ENCODE results near the gene TLE2. TPM values are rescaled to one million over a fixed set of nuclear protein-coding genes. Genes with fewer than 3 reads are reported as not detected.

TLE2 gene
- total RNA-seq, 1 donor from 2014 or later = 1.1 TPM

- intact Hi-C loops (cut with micrococcal nuclease) = loop anchor here (1.0 kb wide), 1 partner anchor 142 kb away; no protein-coding TSS in a partner anchor
Observed at GRCh38 chr19:2962018-2962670, 66.9 kb downstream of the TLE2 start.

GRCh38 chr19:2960120-2960519, 69.0 kb downstream of the TLE2 start:
- intact Hi-C loops (cut with micrococcal nuclease) = no loop called here

GRCh38 chr19:2957160-2957559, 71.9 kb downstream of the TLE2 start:
- intact Hi-C loops (cut with micrococcal nuclease) = loop anchor here (10.0 kb wide), 1 partner anchor 548 kb away; the partner anchor contains the start of genes DOHH and FZR1

GRCh38 chr19:2952953-2953481, 76.1 kb downstream of the TLE2 start:
- intact Hi-C loops (cut with micrococcal nuclease) = loop anchor here (5.0 to 10.0 kb wide), 3 partner anchors 234 to 552 kb away; partner anchors contain the start of genes DOHH, FZR1, GADD45B and NCLN

GRCh38 chr19:2950286-2951124, 78.6 kb downstream of the TLE2 start:
- intact Hi-C loops (cut with micrococcal nuclease) = loop anchor here (1.0 to 10.0 kb wide), 4 partner anchors 237 to 554 kb away; partner anchors contain the start of genes DOHH, FZR1, GADD45B and NCLN

GRCh38 chr19:2949939-2950285, 79.2 kb downstream of the TLE2 start:
- intact Hi-C loops (cut with micrococcal nuclease) = loop anchor here (1.0 to 10.0 kb wide), 5 partner anchors 163 to 555 kb away; partner anchors contain the start of genes DOHH, FZR1, GADD45B and NCLN

Other genes starting within 250 kb of the TLE2 start
- 48.1 and 50.1 TPM in 2 replicates for gene SGTA, start 246.0 kb downstream of the TLE2 start, total RNA-seq
- 113 and 115 TPM in 2 replicates for gene THOP1, start 243.8 kb downstream of the TLE2 start, total RNA-seq
- 2.9 and 3.4 TPM in 2 replicates for gene ZNF554, start 209.4 kb downstream of the TLE2 start, total RNA-seq
- 0.70 and 1.2 TPM in 2 replicates for gene ZNF555, start 187.8 kb downstream of the TLE2 start, total RNA-seq
- not detected in 2 replicates for gene ZNF556, start 161.9 kb downstream of the TLE2 start, total RNA-seq
- gene ZNF57, start 128.4 kb downstream of the TLE2 start, total RNA-seq = 2.7 and 3.9 TPM in 2 replicates
- gene ZNF77, start 84.3 kb downstream of the TLE2 start, total RNA-seq = 4.2 and 4.3 TPM in 2 replicates
- gene TLE6, start 51.7 kb downstream of the TLE2 start, total RNA-seq = 1.0 and 1.9 TPM in 2 replicates
- gene TLE5, start 33.2 kb upstream of the TLE2 start, total RNA-seq = 730 and 731 TPM in 2 replicates
- 1.6 and 2.3 TPM in 2 replicates for gene GNA11, start 65.1 kb upstream of the TLE2 start, total RNA-seq
- 83.0 and 83.6 TPM in 2 replicates for gene GNA15, start 106.8 kb upstream of the TLE2 start, total RNA-seq
- 230 and 236 TPM in 2 replicates for gene S1PR4, start 149.5 kb upstream of the TLE2 start, total RNA-seq
- gene NCLN, start 156.7 kb upstream of the TLE2 start, total RNA-seq = 57.0 and 61.0 TPM in 2 replicates
- 0.09 and 0.41 TPM in 2 replicates for gene CELF5, start 195.4 kb upstream of the TLE2 start, total RNA-seq